Keratinocyte (primary cell): ENCODE data around the gene ATF6. TPM values are rescaled to one million over a fixed set of nuclear protein-coding genes. Genes with fewer than 3 reads are reported as not detected.

Experiments
- DNase-seq: peaks from one replicate; pipeline ENCODE4 v3.0.0-alpha.2; 2011; ENCODE audit warnings: low read depth, missing footprints, low spot score
- FAIRE-seq: peaks from 2 replicates; lab custom pipeline; 2011; peaks lifted over from hg19 to GRCh38; lab: Jason Lieb, UNC
- H2AFZ ChIP-seq: 2 replicates; pipeline ENCODE4 v1.6.0; 2012; ENCODE audit warnings: low read length, control low read depth, inconsistent platforms; ENCODE audit not compliant: control insufficient read depth
- H3K27ac ChIP-seq: 2 replicates; pipeline ENCODE4 v1.5.1; 2011; ENCODE audit warnings: low read length; ENCODE audit not compliant: control insufficient read depth, insufficient read depth
- H3K27me3 ChIP-seq: 3 replicates; pipeline ENCODE4 v1.6.0; 2011; ENCODE audit warnings: low read length; ENCODE audit not compliant: control insufficient read depth, insufficient read depth; ENCODE audit errors: extremely low read depth
- H3K36me3 ChIP-seq, 2 experiments: 2 replicates in 1 of 2; 3 replicates in 1 of 2; pipeline ENCODE4 v1.5.1; 2011; ENCODE audit warnings: low read length in 2 of 2, mild to moderate bottlenecking in 1 of 2; ENCODE audit not compliant: control insufficient read depth in 2 of 2, insufficient read depth in 2 of 2; ENCODE audit errors: extremely low read depth in 1 of 2
- H3K4me1 ChIP-seq: 3 replicates; pipeline ENCODE4 v1.5.1; 2011; ENCODE audit warnings: low read length; ENCODE audit not compliant: control insufficient read depth, insufficient read depth; ENCODE audit errors: extremely low read depth
- H3K4me2 ChIP-seq: 3 replicates; pipeline ENCODE4 v1.6.0; 2011; ENCODE audit warnings: low read depth, low read length; ENCODE audit not compliant: control insufficient read depth, insufficient read depth; ENCODE audit errors: extremely low read depth
- H3K4me3 ChIP-seq, 3 experiments: fragments of 200-600 bp in 1 of 3; sonication (generic) in 1 of 3; 2 replicates in 2 of 3; 3 replicates in 1 of 3; pipeline ENCODE4 v1.5.1; 2011 to 2016; ENCODE audit warnings: low read length in 3 of 3, mild to moderate bottlenecking in 3 of 3, control low read depth in 2 of 3, inconsistent platforms in 1 of 3, low read depth in 1 of 3, mixed read lengths in 1 of 3, mixed run types in 1 of 3, moderate library complexity in 1 of 3; ENCODE audit not compliant: control insufficient read depth in 2 of 3, insufficient read depth in 2 of 3; ENCODE audit errors: extremely low read depth in 1 of 3
- H3K79me2 ChIP-seq: 2 replicates; pipeline ENCODE4 v1.6.0; 2012; ENCODE audit warnings: low read length; ENCODE audit not compliant: control insufficient read depth, insufficient read depth
- H3K9ac ChIP-seq: 3 replicates; pipeline ENCODE4 v1.6.0; 2011; ENCODE audit warnings: low read length; ENCODE audit not compliant: control insufficient read depth, insufficient read depth; ENCODE audit errors: extremely low read depth
- H3K9me1 ChIP-seq: 3 replicates; pipeline ENCODE4 v1.6.0; 2011; ENCODE audit warnings: low read length; ENCODE audit not compliant: control insufficient read depth, insufficient read depth; ENCODE audit errors: extremely low read depth
- H3K9me3 ChIP-seq: 2 replicates; pipeline ENCODE4 v1.5.1; 2012; ENCODE audit warnings: low read depth, low read length; ENCODE audit not compliant: control insufficient read depth
- H4K20me1 ChIP-seq: 3 replicates; pipeline ENCODE4 v1.6.0; 2011; ENCODE audit warnings: low read length; ENCODE audit not compliant: control insufficient read depth, insufficient read depth; ENCODE audit errors: extremely low read depth
- CTCF ChIP-seq, 3 experiments: IDR thresholded peaks in 1 of 3; conservative IDR thresholded peaks in 1 of 3; optimal IDR thresholded peaks in 1 of 3; 2 replicates in 2 of 3; 3 replicates in 1 of 3; pipeline versions ENCODE3 to v1.5.1; 2011; ENCODE audit warnings: low read length in 3 of 3, mild to moderate bottlenecking in 3 of 3, moderate library complexity in 2 of 3, control low read depth in 1 of 3, inconsistent platforms in 1 of 3; ENCODE audit not compliant: insufficient read depth in 2 of 3; ENCODE audit errors: extremely low read depth in 1 of 3
- EZH2 ChIP-seq: IDR thresholded peaks from one replicate; pipeline ENCODE4 v1.6.1; 2012; ENCODE audit warnings: inconsistent platforms, mild to moderate bottlenecking, low read length, moderate library complexity
- dilution Hi-C: fragments of 300-500 bp; cut with MboI; formaldehyde crosslinking; loops from one replicate; pipeline ENCODE4 v1.7.0; 2020; ENCODE audit warnings: low sequenced_read_pairs; ENCODE audit not compliant: extremely low pct_ligation_motif_present
- polyA plus RNA-seq, 5 experiments: library from polyadenylated mRNA; depleted of rRNA in 3 of 5; stranded (reverse) in 3 of 5; stranded (forward) in 1 of 5; unstranded in 1 of 5; fragments of >200 nt; gene quantifications; 1 replicate in 1 of 5; 2 replicates in 3 of 5; 3 replicates in 1 of 5; pipeline versions ENCODE4 v1.2.1 to v1.2.3, GENCODE V29; 2011 to 2012; ENCODE audit warnings: missing spikeins in 2 of 5, low read depth in 1 of 5, low replicate concordance in 1 of 5

Gene ATF6
- polyA plus RNA-seq, 1 donor (not counting 4 experiments of a cell fraction or from before 2014, with no cell fraction given), result 19.7 TPM

DNA sequence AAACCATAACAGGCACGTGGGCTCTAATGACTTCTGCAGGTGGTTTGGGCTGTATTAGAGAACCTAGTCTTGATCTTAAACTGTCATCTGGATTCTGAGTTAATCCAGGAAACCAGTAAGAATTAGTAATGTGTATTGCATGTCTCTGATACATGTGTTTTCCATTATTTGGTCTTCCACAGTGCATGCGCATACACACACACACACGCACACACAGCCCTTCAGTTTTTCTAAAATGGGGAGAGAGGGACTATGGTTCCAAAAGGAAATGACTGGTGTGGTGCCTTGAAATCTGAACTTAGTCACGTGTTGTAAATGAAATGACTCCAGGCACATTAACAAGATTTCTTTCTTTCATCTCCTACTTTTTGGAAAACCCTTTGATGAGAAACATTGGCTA lies 190.0 kb downstream of the ATF6 start:
- Histone ChIP-seq H3K9me1 (no peaks in the 10 kb centered on the region), H3K4me2 (no peak overlapping the region), H4K20me1 (no peaks in the 10 kb centered on the region), H3K4me1 (peaks cover 8% of the 10 kb centered on the region), H3K9ac (no peak overlapping the region), H2AFZ (no peak overlapping the region), H3K79me2 (no peaks in the 10 kb centered on the region), H3K4me3 (no peak overlapping the region), H3K9me3 (no peaks in the 10 kb centered on the region), H3K27ac (no peak overlapping the region), H3K36me3 (no peaks in the 10 kb centered on the region), H3K27me3 (no peaks in the 10 kb centered on the region)
- TF ChIP-seq CTCF (optimal IDR thresholded peaks at IDR 0.05 in 1 of 3, IDR thresholded peaks at IDR 0.05 in 1 of 3, conservative IDR thresholded peaks at IDR 0.05 in 1 of 3; ENCODE audit: extremely low read depth in 1 of 3, insufficient read depth in 2 of 3, low read length in 3 of 3), result no peak
- no peak for TF ChIP-seq EZH2
- dilution Hi-C loops, result no loop called here
- DNase-seq (no peak), FAIRE-seq (no peak)

DNA sequence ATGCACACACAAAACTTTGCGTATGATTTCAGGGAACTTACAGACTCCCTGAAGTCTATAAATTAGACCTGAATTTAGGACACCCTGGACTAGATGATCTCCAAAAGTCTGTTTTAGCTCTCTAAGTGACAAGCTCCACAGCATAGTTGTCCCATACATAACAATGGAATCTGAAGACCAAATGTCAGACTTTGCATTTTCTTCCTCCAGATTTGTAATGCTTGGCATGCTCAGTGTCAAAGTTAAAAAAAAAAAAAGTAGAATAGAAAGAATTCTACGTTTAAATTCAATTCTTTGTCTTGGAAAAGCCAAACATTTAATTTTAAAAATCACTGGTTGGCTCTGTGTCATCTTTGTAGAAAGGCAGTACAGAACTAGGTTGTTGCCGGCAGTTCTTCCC lies 190.8 kb downstream of the ATF6 start:
- H3K79me2 ChIP-seq, result no peaks in the 10 kb centered on the region
- H3K9me3 ChIP-seq, result no peaks in the 10 kb centered on the region
- dilution Hi-C loops, result no loop called here
- DNase-seq (no peak), FAIRE-seq (no peak)
- H3K27me3 ChIP-seq, result no peaks in the 10 kb centered on the region
- no peak overlapping the region for H3K4me2 ChIP-seq
- H3K9me1 ChIP-seq, result no peaks in the 10 kb centered on the region
- peaks cover 13% of the 10 kb centered on the region for H3K4me1 ChIP-seq
- H3K9ac ChIP-seq, result no peak overlapping the region
- H3K36me3 ChIP-seq, result no peaks in the 10 kb centered on the region
- TF ChIP-seq EZH2 (no peak), CTCF (optimal IDR thresholded peaks at IDR 0.05 in 1 of 3, IDR thresholded peaks at IDR 0.05 in 1 of 3, conservative IDR thresholded peaks at IDR 0.05 in 1 of 3; ENCODE audit: extremely low read depth in 1 of 3, insufficient read depth in 2 of 3, low read length in 3 of 3) (no peak)
- H4K20me1 ChIP-seq, result no peaks in the 10 kb centered on the region
- no peak overlapping the region for H3K27ac ChIP-seq
- no peak overlapping the region for H2AFZ ChIP-seq
- H3K4me3 ChIP-seq, result no peak overlapping the region
